ENCODE data around the gene ADAMTS16.
A peak's percentile ranks its signal among the peaks of the same experiment; 100 is the strongest.

The ADAMTS16 gene

GRCh38 chr5:5183189-5183699 lies 43.1 kb downstream of the ADAMTS16 start:
- DNase-seq = no peak

- DNase-seq = no peak
Observed at GRCh38 chr5:5183933-5184332, 43.8 kb downstream of the ADAMTS16 start.

GRCh38 chr5:5188376-5189050 lies 48.4 kb downstream of the ADAMTS16 start:
- DNase-seq = peak; percentile 31

GRCh38 chr5:5189051-5189430 lies 48.9 kb downstream of the ADAMTS16 start:
- DNase-seq = no peak

GRCh38 chr5:5191906-5192305 lies 51.8 kb downstream of the ADAMTS16 start:
- no peak for DNase-seq

- no peak for DNase-seq
Observed at GRCh38 chr5:5192681-5193080, 52.6 kb downstream of the ADAMTS16 start.

GRCh38 chr5:5195128-5195918 lies 55.2 kb downstream of the ADAMTS16 start:
- DNase-seq = no peak

GRCh38 chr5:5198135-5198534 lies 58.0 kb downstream of the ADAMTS16 start:
- DNase-seq = no peak

- no peak for DNase-seq
Observed at GRCh38 chr5:5198815-5199214, 58.7 kb downstream of the ADAMTS16 start.

- DNase-seq = no peak
Observed at GRCh38 chr5:5199495-5199894, 59.4 kb downstream of the ADAMTS16 start.

- no peak for DNase-seq
Observed at GRCh38 chr5:5200133-5200532, 60.0 kb downstream of the ADAMTS16 start.

GRCh38 chr5:5202321-5202720 lies 62.2 kb downstream of the ADAMTS16 start:
- no peak for DNase-seq

GRCh38 chr5:5203451-5203850 lies 63.3 kb downstream of the ADAMTS16 start:
- no peak for DNase-seq

GRCh38 chr5:5207828-5208227 lies 67.7 kb downstream of the ADAMTS16 start:
- no peak for DNase-seq

- DNase-seq = no peak
Observed at GRCh38 chr5:5209089-5209488, 69.0 kb downstream of the ADAMTS16 start.

GRCh38 chr5:5209510-5210286 lies 69.6 kb downstream of the ADAMTS16 start:
- DNase-seq = no peak

GRCh38 chr5:5217371-5217770 lies 77.2 kb downstream of the ADAMTS16 start:
- DNase-seq = no peak

GRCh38 chr5:5218396-5218795 lies 78.3 kb downstream of the ADAMTS16 start:
- no peak for DNase-seq

- no peak for DNase-seq
Observed at GRCh38 chr5:5219541-5219940, 79.4 kb downstream of the ADAMTS16 start.

- DNase-seq = no peak
Observed at GRCh38 chr5:5220901-5221631, 80.9 kb downstream of the ADAMTS16 start.

- no peak for DNase-seq
Observed at GRCh38 chr5:5221724-5222123, 81.6 kb downstream of the ADAMTS16 start.

- DNase-seq = no peak
Observed at GRCh38 chr5:5231576-5231975, 91.4 kb downstream of the ADAMTS16 start.

GRCh38 chr5:5234912-5235311 lies 94.8 kb downstream of the ADAMTS16 start:
- DNase-seq = no peak
